22Rv1 (cell line): ENCODE measurements around the gene LTC4S.

Source experiments
- ZFX ChIP-seq: fragments of 450-650 bp; IDR thresholded peaks from 2 replicates; pipeline ENCODE4 v1.6.1; 2017; ENCODE audit warnings: antibody characterized with exemption, borderline replicate concordance
- TF ChIP-seq, protein P1 (sequence below): fragments of 450-650 bp; IDR thresholded peaks from 2 replicates; pipeline ENCODE4 v1.5.1; 2017; ENCODE audit warnings: mild to moderate bottlenecking

DNA sequence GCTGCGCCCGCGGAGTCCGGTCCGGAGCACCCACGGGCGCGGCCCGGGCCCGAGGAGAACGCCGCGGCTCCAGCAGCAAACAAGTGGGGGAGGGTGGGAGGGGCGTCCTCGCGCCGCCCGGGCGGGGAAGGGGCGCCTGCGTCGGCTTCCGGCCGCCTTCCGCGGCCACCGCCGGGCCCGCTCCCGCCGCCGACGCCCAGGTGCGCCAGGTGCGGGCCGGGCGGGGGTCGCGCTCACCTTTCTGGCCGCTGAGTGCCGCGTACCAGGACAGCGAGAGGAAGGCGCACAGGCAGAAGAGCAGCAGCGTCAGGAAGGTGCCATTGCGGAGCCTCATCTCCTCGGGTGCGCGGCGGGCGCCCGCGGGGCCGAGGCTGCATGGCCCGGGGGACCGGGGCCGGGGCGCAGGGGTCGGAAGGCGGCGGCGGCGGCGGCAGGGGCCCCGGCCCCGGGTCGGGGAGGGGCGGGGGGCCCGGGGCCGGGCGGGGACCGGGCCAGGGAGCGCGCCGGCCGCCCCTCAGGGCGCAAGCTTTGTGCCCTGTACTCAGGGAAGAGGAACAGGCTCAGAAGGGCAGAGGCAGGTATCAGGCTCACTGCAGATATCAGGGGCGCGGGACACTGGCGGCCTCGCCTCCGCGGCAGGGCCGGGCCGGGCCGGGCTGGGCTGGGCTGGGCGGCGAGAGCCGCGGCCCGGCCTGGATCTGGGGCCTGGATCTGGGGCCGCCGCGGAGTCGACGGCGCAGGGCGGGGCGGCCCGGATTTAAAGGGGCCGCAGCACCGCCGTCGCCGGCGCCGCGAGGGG lies 12.7 kb downstream of the LTC4S start, which contains the start of gene MGAT4B:
- TF ChIP-seq, protein P1, sequence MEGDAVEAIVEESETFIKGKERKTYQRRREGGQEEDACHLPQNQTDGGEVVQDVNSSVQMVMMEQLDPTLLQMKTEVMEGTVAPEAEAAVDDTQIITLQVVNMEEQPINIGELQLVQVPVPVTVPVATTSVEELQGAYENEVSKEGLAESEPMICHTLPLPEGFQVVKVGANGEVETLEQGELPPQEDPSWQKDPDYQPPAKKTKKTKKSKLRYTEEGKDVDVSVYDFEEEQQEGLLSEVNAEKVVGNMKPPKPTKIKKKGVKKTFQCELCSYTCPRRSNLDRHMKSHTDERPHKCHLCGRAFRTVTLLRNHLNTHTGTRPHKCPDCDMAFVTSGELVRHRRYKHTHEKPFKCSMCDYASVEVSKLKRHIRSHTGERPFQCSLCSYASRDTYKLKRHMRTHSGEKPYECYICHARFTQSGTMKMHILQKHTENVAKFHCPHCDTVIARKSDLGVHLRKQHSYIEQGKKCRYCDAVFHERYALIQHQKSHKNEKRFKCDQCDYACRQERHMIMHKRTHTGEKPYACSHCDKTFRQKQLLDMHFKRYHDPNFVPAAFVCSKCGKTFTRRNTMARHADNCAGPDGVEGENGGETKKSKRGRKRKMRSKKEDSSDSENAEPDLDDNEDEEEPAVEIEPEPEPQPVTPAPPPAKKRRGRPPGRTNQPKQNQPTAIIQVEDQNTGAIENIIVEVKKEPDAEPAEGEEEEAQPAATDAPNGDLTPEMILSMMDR, result no peak
- TF ChIP-seq ZFX, result no peak
